H1 (cell line): ENCODE measurements around the gene BANF1. TPM values are rescaled to one million over a fixed set of nuclear protein-coding genes. Genes with fewer than 3 reads are reported as not detected.

Experiments used
- CBX8 ChIP-seq: fragments of 300-800, 300-1000 bp; sonication (generic); IDR thresholded peaks from 2 replicates; pipeline ENCODE4 v1.7.1; 2016; ENCODE audit warnings: low read depth, low read length, borderline replicate concordance
- CEBPB ChIP-seq: IDR thresholded peaks from 2 replicates; pipeline ENCODE4 v1.6.1; 2012; ENCODE audit warnings: low read depth, low read length
- CHD2 ChIP-seq: IDR thresholded peaks from 2 replicates; pipeline ENCODE4 v1.6.1; 2012; ENCODE audit warnings: low read length, improper control_type of control experiment
- E2F6 ChIP-seq: IDR thresholded peaks from 2 replicates; pipeline ENCODE4 v1.6.1; 2012; ENCODE audit warnings: inconsistent platforms
- EGR1 ChIP-seq: IDR thresholded peaks from 2 replicates; pipeline ENCODE4 v1.6.1; 2011; ENCODE audit warnings: low read depth, low read length, borderline replicate concordance
- EZH2 ChIP-seq: fragments of 200-600 bp; sonication (generic); IDR thresholded peaks from 2 replicates; pipeline ENCODE4 v1.7.1; 2012; ENCODE audit warnings: low read depth, mild to moderate bottlenecking, moderate library complexity, low read length, inconsistent platforms; ENCODE audit not compliant: severe bottlenecking
- FOSL1 ChIP-seq: IDR thresholded peaks from 2 replicates; pipeline ENCODE4 v1.6.1; 2011; ENCODE audit warnings: mild to moderate bottlenecking, low read depth, low read length, moderate library complexity; ENCODE audit not compliant: insufficient read depth
- JUN ChIP-seq: IDR thresholded peaks from 2 replicates; pipeline ENCODE4 v1.6.1; 2011; ENCODE audit warnings: low read depth, mild to moderate bottlenecking, improper control_type of control experiment, low read length
- MAFK ChIP-seq: IDR thresholded peaks from 2 replicates; pipeline ENCODE4 v1.6.1; 2012; ENCODE audit warnings: low read depth, mild to moderate bottlenecking, improper control_type of control experiment, low read length
- POLR2AphosphoS5 ChIP-seq: IDR thresholded peaks from 2 replicates; pipeline ENCODE4 v1.6.1; 2011; ENCODE audit warnings: low read depth, low read length
- RBBP5 ChIP-seq: IDR thresholded peaks from 2 replicates; pipeline ENCODE4 v1.7.1; 2012; ENCODE audit warnings: low read depth, mild to moderate bottlenecking, inconsistent platforms, low read length, moderate library complexity, borderline replicate concordance
- RFX5 ChIP-seq: IDR thresholded peaks from 2 replicates; pipeline ENCODE4 v1.6.1; 2011; ENCODE audit warnings: low read depth, low read length, improper control_type of control experiment, borderline replicate concordance
- SIRT6 ChIP-seq: IDR thresholded peaks from one replicate; pipeline ENCODE4 v1.7.1; 2012; ENCODE audit warnings: low read length, inconsistent platforms
- SIX5 ChIP-seq: IDR thresholded peaks from 2 replicates; pipeline ENCODE4 v1.6.1; 2011; ENCODE audit warnings: mild to moderate bottlenecking, low read depth, low read length
- SRF ChIP-seq: IDR thresholded peaks from 2 replicates; pipeline ENCODE4 v1.6.1; 2011; ENCODE audit warnings: mild to moderate bottlenecking, low read depth, low read length, moderate library complexity
- TAF7 ChIP-seq: optimal IDR thresholded peaks from 2 replicates; pipeline ENCODE3; 2011; ENCODE audit warnings: low read depth, mild to moderate bottlenecking, inconsistent platforms, low read length, moderate library complexity, borderline replicate concordance
- TBP ChIP-seq: IDR thresholded peaks from 2 replicates; pipeline ENCODE4 v1.6.1; 2011; ENCODE audit warnings: low read depth, low read length, improper control_type of control experiment
- TCF12 ChIP-seq: IDR thresholded peaks from 2 replicates; pipeline ENCODE4 v1.6.1; 2011; ENCODE audit warnings: low read depth, mild to moderate bottlenecking, low read length
- polyA plus RNA-seq, 7 experiments: library from polyadenylated mRNA; depleted of rRNA in 3 of 7; stranded (reverse) in 5 of 7; unstranded in 2 of 7; fragments of >200 nt in 5 of 7; fragments of 200-250 nt in 2 of 7; gene quantifications; 1 replicate in 5 of 7; 2 replicates in 1 of 7; 4 replicates in 1 of 7; pipeline versions ENCODE4 v1.2.1 to v1.2.3, GENCODE V29; 2011 to 2013; ENCODE audit warnings: missing spikeins in 2 of 7, mixed read lengths in 2 of 7
- total RNA-seq: library from RNA; stranded (reverse); fragmentation: NEBNext Ultra II Directional; extraction: Animal tissue kit (Norgen Biotek cat#: 25700); gene quantifications from 2 replicates; pipeline ENCODE4 v1.2.1, GENCODE V29; 2021
- TF ChIP-seq, protein P1 (sequence below): IDR thresholded peaks from 2 replicates; pipeline ENCODE4 v1.6.1; 2012; ENCODE audit warnings: low read length, inconsistent platforms

The BANF1 gene
- total and polyA plus RNA-seq, 2 of the 8 experiments (the other 6 are each of a cell fraction or from before 2014, with no cell fraction given), result 330 to 467 TPM

- TF ChIP-seq EZH2 (no peak), E2F6 (no peak), RFX5 (no peak), RBBP5 (peak; percentile 74; the same call in 1 of the 2 replicates), CBX8 (no peak), POLR2AphosphoS5 (peak; percentile 83), TBP (peak; percentile 88), SIRT6 (no peak), FOSL1 (no peak), CEBPB (no peak), TAF7 (peak; percentile 81), JUN (no peak), SIX5 (0 out of 2 replicates have a peak, but pooled peaks have one; percentile 15), CHD2 (no peak), EGR1 (peak; percentile 69; the same call in 1 of the 2 replicates), TCF12 (no peak), MAFK (no peak), SRF (0 out of 2 replicates have a peak, but pooled peaks have one; percentile 11)
- TF ChIP-seq, protein P1, sequence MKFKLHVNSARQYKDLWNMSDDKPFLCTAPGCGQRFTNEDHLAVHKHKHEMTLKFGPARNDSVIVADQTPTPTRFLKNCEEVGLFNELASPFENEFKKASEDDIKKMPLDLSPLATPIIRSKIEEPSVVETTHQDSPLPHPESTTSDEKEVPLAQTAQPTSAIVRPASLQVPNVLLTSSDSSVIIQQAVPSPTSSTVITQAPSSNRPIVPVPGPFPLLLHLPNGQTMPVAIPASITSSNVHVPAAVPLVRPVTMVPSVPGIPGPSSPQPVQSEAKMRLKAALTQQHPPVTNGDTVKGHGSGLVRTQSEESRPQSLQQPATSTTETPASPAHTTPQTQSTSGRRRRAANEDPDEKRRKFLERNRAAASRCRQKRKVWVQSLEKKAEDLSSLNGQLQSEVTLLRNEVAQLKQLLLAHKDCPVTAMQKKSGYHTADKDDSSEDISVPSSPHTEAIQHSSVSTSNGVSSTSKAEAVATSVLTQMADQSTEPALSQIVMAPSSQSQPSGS, result no peak
Measured at GRCh38 chr11:65961267-65962140, 40.8 kb upstream of the BANF1 start, which contains the start of gene SART1 (continued).
